Upper lobe of left lung (tissue), 4 donors: ENCODE results near the gene C10orf53.

Experiments
- EP300 ChIP-seq, 4 donors: sonication (generic); formaldehyde crosslinking; IDR thresholded peaks; one replicate each; pipeline ENCODE4 v1.5.1; 2017; ENCODE audit warnings: antibody characterized with exemption in 4 of 4, control low read depth in 2 of 4
- POLR2A ChIP-seq, 4 donors: fragments of 450-650 bp; IDR thresholded peaks; one replicate each; pipeline ENCODE4 v1.5.1; 2016 to 2017; ENCODE audit warnings: antibody characterized with exemption in 4 of 4, mild to moderate bottlenecking in 2 of 4
- TF ChIP-seq, protein P1 (sequence below), 6 experiments: fragments of 450-650 bp in 4 of 6; fragments of 200-600 bp in 2 of 6; sonication (generic) in 2 of 6; IDR thresholded peaks; one replicate each; pipeline ENCODE4 v1.5.1; 2016 to 2019; ENCODE audit warnings: antibody characterized with exemption in 6 of 6

DNA sequence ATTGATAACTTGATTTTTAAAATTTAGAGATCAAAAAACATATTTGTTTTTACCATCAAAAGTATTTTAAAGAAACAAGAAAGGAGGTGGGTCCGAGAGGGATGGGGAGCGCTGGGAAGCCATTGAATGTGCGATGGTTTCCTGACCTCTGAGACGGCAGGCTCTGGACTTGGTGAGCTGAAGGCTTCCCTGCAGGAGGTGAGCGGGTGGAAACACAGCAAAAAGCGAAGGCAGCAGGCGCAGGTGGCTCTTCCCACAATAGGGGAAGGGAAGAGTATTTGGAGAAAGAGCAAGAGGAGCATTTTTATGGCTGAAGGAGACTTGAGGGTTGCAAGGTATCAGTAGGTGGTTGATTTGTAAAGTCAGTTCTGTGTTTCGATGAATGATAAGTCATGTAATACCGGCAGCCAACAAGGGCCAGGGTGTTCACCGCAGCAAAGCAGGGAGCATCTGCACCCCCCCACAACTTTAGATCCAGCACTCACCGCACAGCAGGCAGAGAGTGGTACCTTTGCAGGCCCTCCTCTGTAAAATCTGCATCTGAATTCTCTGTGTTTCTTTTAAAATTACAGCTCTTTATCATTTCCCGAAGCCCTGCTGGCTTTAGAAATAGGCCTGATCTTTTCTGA, 10.5 kb downstream of the C10orf53 start:
- TF ChIP-seq, protein P1, sequence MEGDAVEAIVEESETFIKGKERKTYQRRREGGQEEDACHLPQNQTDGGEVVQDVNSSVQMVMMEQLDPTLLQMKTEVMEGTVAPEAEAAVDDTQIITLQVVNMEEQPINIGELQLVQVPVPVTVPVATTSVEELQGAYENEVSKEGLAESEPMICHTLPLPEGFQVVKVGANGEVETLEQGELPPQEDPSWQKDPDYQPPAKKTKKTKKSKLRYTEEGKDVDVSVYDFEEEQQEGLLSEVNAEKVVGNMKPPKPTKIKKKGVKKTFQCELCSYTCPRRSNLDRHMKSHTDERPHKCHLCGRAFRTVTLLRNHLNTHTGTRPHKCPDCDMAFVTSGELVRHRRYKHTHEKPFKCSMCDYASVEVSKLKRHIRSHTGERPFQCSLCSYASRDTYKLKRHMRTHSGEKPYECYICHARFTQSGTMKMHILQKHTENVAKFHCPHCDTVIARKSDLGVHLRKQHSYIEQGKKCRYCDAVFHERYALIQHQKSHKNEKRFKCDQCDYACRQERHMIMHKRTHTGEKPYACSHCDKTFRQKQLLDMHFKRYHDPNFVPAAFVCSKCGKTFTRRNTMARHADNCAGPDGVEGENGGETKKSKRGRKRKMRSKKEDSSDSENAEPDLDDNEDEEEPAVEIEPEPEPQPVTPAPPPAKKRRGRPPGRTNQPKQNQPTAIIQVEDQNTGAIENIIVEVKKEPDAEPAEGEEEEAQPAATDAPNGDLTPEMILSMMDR (IDR thresholded peaks at IDR 0.05), result no peak
- TF ChIP-seq POLR2A (IDR thresholded peaks at IDR 0.05) (no peak), EP300 (IDR thresholded peaks at IDR 0.05) (no peak)
